ENCODE measurements around the gene RAB6B. TPM values are rescaled to one million over a fixed set of nuclear protein-coding genes. Genes with fewer than 3 reads are reported as not detected.

The RAB6B gene
- total RNA-seq, 1 experiment from 2014 or later, result 14.1 TPM

- TF ChIP-seq SP1 (IDR thresholded peaks at IDR 0.05; ENCODE audit: low read depth) (no peak), CEBPB (IDR thresholded peaks at IDR 0.05; ENCODE audit: low read depth) (no peak), EGR1 (IDR thresholded peaks at IDR 0.05; ENCODE audit: low read depth) (no peak), SIN3A (IDR thresholded peaks at IDR 0.05; ENCODE audit: low read depth) (no peak), EZH2phosphoT487 (IDR thresholded peaks at IDR 0.05; ENCODE audit: borderline replicate concordance) (no peak), FOSL1 (IDR thresholded peaks at IDR 0.05; ENCODE audit: low read depth) (no peak), POLR2A (IDR thresholded peaks at IDR 0.05; ENCODE audit: borderline replicate concordance, extremely low read depth, insufficient read depth, insufficient read length) (no peak), TCF7L2 (IDR thresholded peaks at IDR 0.05; ENCODE audit: borderline replicate concordance, extremely low read depth, insufficient read depth, insufficient read length) (no peak), JUND (IDR thresholded peaks at IDR 0.05) (no peak), RAD21 (IDR thresholded peaks at IDR 0.05; ENCODE audit: low read depth) (no peak), SRF (IDR thresholded peaks at IDR 0.05; ENCODE audit: low read depth) (no peak)
- TF ChIP-seq, protein P1, sequence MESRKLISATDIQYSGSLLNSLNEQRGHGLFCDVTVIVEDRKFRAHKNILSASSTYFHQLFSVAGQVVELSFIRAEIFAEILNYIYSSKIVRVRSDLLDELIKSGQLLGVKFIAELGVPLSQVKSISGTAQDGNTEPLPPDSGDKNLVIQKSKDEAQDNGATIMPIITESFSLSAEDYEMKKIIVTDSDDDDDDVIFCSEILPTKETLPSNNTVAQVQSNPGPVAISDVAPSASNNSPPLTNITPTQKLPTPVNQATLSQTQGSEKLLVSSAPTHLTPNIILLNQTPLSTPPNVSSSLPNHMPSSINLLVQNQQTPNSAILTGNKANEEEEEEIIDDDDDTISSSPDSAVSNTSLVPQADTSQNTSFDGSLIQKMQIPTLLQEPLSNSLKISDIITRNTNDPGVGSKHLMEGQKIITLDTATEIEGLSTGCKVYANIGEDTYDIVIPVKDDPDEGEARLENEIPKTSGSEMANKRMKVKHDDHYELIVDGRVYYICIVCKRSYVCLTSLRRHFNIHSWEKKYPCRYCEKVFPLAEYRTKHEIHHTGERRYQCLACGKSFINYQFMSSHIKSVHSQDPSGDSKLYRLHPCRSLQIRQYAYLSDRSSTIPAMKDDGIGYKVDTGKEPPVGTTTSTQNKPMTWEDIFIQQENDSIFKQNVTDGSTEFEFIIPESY (IDR thresholded peaks at IDR 0.05; ENCODE audit: extremely low read depth, insufficient replicate concordance, low read length), result no peak
- TF ChIP-seq, protein P2, sequence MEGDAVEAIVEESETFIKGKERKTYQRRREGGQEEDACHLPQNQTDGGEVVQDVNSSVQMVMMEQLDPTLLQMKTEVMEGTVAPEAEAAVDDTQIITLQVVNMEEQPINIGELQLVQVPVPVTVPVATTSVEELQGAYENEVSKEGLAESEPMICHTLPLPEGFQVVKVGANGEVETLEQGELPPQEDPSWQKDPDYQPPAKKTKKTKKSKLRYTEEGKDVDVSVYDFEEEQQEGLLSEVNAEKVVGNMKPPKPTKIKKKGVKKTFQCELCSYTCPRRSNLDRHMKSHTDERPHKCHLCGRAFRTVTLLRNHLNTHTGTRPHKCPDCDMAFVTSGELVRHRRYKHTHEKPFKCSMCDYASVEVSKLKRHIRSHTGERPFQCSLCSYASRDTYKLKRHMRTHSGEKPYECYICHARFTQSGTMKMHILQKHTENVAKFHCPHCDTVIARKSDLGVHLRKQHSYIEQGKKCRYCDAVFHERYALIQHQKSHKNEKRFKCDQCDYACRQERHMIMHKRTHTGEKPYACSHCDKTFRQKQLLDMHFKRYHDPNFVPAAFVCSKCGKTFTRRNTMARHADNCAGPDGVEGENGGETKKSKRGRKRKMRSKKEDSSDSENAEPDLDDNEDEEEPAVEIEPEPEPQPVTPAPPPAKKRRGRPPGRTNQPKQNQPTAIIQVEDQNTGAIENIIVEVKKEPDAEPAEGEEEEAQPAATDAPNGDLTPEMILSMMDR (IDR thresholded peaks at IDR 0.05 in 2 of 3, conservative IDR thresholded peaks at IDR 0.05 in 1 of 3; ENCODE audit: borderline replicate concordance in 1 of 3, insufficient read depth in 1 of 3, low read depth in 2 of 3, low read length in 2 of 3), result no peak
- TF ChIP-seq, protein P3, sequence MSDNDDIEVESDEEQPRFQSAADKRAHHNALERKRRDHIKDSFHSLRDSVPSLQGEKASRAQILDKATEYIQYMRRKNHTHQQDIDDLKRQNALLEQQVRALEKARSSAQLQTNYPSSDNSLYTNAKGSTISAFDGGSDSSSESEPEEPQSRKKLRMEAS (IDR thresholded peaks at IDR 0.05), result no peak
- CTCF ChIA-PET, result no interaction called here
- POLR2A ChIA-PET, result no interaction called here
- Histone ChIP-seq H3K9me2 (ENCODE audit: insufficient read depth) (no peaks in the 10 kb centered on the region), H3K27me3 (ENCODE audit: insufficient read depth, low read length) (no peaks in the 10 kb centered on the region), H3K4me1 (ENCODE audit: control insufficient read depth in 1 of 2, insufficient read depth in 2 of 2, low read length in 2 of 2) (peaks cover 0 to 9% of the 10 kb centered on the region in 2 experiments; a peak in 3 of 4 replicates), H3K79me2 (ENCODE audit: insufficient read depth, low read length) (no peaks in the 10 kb centered on the region), H2AFZ (ENCODE audit: low read depth, low read length, poor library complexity, severe bottlenecking) (no peak overlapping the region), H3K4me2 (ENCODE audit: low read length) (no peak overlapping the region), H3K4me3 (replicated peaks in 1 of 2; ENCODE audit: low read depth in 1 of 2, low read length in 2 of 2) (no peak overlapping the region), H3K9ac (ENCODE audit: low read length) (no peak overlapping the region), H3K36me3 (ENCODE audit: control insufficient read depth in 1 of 2, insufficient read depth in 2 of 2, low read length in 2 of 2) (no peaks in the 10 kb centered on the region), H3K27ac (ENCODE audit: low read depth, low read length) (no peak overlapping the region), H3K9me3 (ENCODE audit: control insufficient read depth in 1 of 2, insufficient read depth in 1 of 2, low read depth in 1 of 2, low read length in 2 of 2) (no peaks in the 10 kb centered on the region), H4K20me1 (ENCODE audit: insufficient read depth) (no peaks in the 10 kb centered on the region)
- no peak for DNase-seq (ENCODE audit: low read depth, low spot score)
- intact Hi-C loops (cut with micrococcal nuclease), result no loop called here
- RAD21 ChIA-PET (ENCODE audit: low non-redundant PET in 1 of 2, low total read pairs in 2 of 2, uncharacterized antibody in 2 of 2, unreplicated experiment in 2 of 2), result no interaction called here
- no peak for ATAC-seq
- no TSS peak for BruUV-seq (replicated peaks)
These were observed 14.7 kb downstream of the RAB6B start for GRCh38 chr3:133880886-133881455.

Data from HCT116 (cell line).